A673 (cell line): Measurements from ENCODE around the gene CDH6.

ENCODE experiments used
- CTCF ChIP-seq: fragments of 300-800, 200-600 bp; sonication (generic); conservative IDR thresholded peaks from 2 replicates; pipeline ENCODE4 v1.5.1; 2017; ENCODE audit warnings: low read depth, mild to moderate bottlenecking, antibody characterized with exemption, low read length, moderate library complexity, mixed read lengths
- EZH2 ChIP-seq: fragments of 200-600 bp; sonication (generic); IDR thresholded peaks from 2 replicates; pipeline ENCODE4 v1.6.1; 2017; ENCODE audit warnings: borderline replicate concordance, low read depth, mild to moderate bottlenecking, mixed read lengths, antibody characterized with exemption, low read length; ENCODE audit not compliant: poor library complexity, severe bottlenecking

- TF ChIP-seq EZH2 (no peak), CTCF (no peak)
These were observed 34.8 kb upstream of the CDH6 start for GRCh38 chr5:31158686-31159085.
